IPS DF 6.9 (cell line): ENCODE measurements around the gene ACTR1B.
"Not testable (repeated sequence)": the region's sequence is repeated elsewhere in the genome, so short reads cannot be mapped to it uniquely, and the experiment has no call there.

Experiments used
- DNase-seq: peaks from one replicate; pipeline ENCODE4 v3.0.0-alpha.2; 2013; ENCODE audit warnings: low read depth, low spot score
- H3K27ac ChIP-seq: one replicate; pipeline ENCODE4 v1.5.1; 2013; ENCODE audit warnings: low read length, control low read depth
- H3K27me3 ChIP-seq: 2 replicates; pipeline ENCODE4 v1.6.1; 2013; ENCODE audit warnings: mild to moderate bottlenecking, low read length; ENCODE audit not compliant: control insufficient read depth, insufficient read depth
- H3K36me3 ChIP-seq: 2 replicates; pipeline ENCODE4 v1.6.1; 2013; ENCODE audit warnings: low read length; ENCODE audit not compliant: control insufficient read depth, insufficient read depth
- H3K4me1 ChIP-seq: 2 replicates; pipeline ENCODE4 v1.6.1; 2013; ENCODE audit warnings: low read length; ENCODE audit not compliant: control insufficient read depth, insufficient read depth
- H3K4me3 ChIP-seq: 2 replicates; pipeline ENCODE4 v1.5.1; 2013; ENCODE audit warnings: mild to moderate bottlenecking, low read length
- H3K9me3 ChIP-seq: 2 replicates; pipeline ENCODE4 v1.6.1; 2013; ENCODE audit warnings: low read length, inconsistent platforms; ENCODE audit not compliant: control insufficient read depth, insufficient read depth
- WGBS: extraction: QIAGEN DNeasy Blood & Tissue Kit; methylation state at CpG from one replicate; pipeline ENCODE4 v1.1.7; 2013; ENCODE audit warnings: mixed read lengths, missing lambda C conversion rate; ENCODE audit not compliant: insufficient read length, insufficient coverage; 5-methylcytosine and 5-hydroxymethylcytosine counted together

The ACTR1B gene

DNA sequence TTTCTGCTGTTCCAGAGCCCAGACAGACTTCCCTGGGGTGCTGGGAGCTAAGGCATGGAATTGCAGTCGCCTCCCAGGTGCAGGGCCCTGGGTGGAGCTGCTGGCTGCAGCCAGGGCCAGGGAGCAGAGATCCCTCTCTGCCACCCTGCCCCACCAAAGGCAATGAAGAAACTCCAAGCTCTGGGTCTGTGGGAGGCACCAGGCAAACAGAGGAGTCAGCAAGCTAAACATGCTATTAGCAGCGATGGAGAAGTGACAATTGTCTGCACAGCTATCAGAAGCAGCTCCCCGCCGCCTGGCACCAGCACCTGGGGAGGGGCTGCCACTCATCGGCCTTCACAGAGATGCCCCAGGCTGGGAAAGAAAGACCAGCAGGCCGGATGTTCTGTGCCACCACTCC lies 45.9 kb downstream of the ACTR1B start:
- DNase-seq = no peak
- no peak overlapping the region for H3K27ac ChIP-seq
- no peaks in the 10 kb centered on the region for H3K4me1 ChIP-seq
- H3K9me3 ChIP-seq = no peaks in the 10 kb centered on the region
- H3K36me3 ChIP-seq = no peaks in the 10 kb centered on the region
- H3K4me3 ChIP-seq = no peak overlapping the region
- no peaks in the 10 kb centered on the region for H3K27me3 ChIP-seq
- no CpG with 5 or more reads among the region's 6 CpGs for WGBS

DNA sequence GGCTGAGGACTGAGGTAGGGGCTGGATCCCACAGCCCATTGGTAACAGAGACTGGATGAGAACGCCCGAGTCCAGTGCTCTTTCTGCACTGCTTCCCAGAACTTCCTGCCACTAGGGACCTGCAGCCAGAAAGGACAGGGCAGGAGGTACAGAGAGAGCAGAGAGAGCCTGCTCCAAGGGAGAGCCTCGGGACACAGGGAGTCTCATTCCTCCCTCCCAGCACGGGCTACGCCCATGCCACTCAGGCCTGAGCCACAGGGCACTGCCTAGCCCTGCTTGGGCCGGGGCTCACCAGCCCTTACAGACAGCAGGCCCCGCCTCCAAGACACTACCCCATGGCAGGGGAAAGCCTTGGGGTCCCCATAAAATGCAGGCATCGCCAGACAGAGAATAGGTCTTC lies 48.1 kb downstream of the ACTR1B start:
- not testable (repeated sequence) for H3K9me3 ChIP-seq, H3K27ac ChIP-seq, H3K4me3 ChIP-seq, H3K4me1 ChIP-seq, DNase-seq, H3K27me3 ChIP-seq, H3K36me3 ChIP-seq
- WGBS = no CpG with 5 or more reads among the region's 8 CpGs

DNA sequence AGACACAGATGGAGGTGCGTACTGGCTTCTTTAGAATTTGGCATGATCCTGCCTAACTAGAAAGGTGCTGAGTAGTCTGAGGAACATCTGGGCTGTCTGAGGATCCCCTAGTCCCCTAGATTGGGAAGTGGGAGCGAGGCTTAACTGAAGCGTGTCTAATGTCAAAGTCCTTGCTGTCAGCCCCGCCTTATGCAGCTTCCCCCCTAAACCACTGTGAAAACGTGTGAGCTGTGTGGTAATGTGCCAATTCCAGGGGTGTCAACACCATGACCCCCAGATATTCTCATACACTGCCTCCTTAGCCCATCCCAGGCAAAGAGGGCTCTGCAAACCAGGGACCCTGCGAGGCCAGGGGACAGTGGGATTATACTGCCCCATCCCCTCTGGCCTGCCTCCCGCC lies 51.9 kb downstream of the ACTR1B start:
- H3K27me3 ChIP-seq, H3K4me3 ChIP-seq, H3K9me3 ChIP-seq, DNase-seq, H3K36me3 ChIP-seq, H3K27ac ChIP-seq, H3K4me1 ChIP-seq: not testable (repeated sequence)
- whole genome bisulfite sequencing = no CpG with 5 or more reads among the region's 7 CpGs

DNA sequence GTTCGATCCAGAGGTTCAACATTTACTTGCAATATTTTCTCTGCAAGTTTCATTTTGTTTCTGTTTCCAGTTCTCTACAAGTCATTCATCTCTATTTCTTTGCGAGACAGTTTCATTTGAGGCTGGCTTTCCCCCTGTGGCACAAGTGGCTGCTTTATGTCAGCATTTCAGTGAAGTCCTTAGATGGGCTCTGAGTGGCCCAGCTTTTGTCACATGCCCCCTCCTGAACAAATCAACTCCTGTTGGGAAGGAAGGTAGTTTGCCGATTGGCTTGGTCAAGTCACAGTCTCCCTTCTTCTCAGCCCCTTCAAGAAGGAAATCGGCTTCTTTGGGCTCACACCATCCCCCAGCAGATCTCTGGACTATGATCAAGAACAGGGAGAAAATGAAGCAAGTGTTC lies 55.1 kb downstream of the ACTR1B start:
- H3K27ac ChIP-seq, H3K36me3 ChIP-seq, DNase-seq, H3K9me3 ChIP-seq, H3K4me1 ChIP-seq, H3K27me3 ChIP-seq, H3K4me3 ChIP-seq: not testable (repeated sequence)
- WGBS = no CpG with 5 or more reads among the region's 4 CpGs
